Stimulated activated CD4-positive, alpha-beta T cell treated with anti-CD3 and anti-CD28 coated beads, Interleukin-2, amount 100 ng/mL, for 4 hours (primary cell): Measurements from ENCODE around the gene LCN9.
"Not testable (repeated sequence)": the region's sequence is repeated elsewhere in the genome, so short reads cannot be mapped to it uniquely, and the experiment has no call there.

ENCODE experiments used
- DNase-seq: peaks from one replicate; pipeline ENCODE4 v3.0.0-alpha.2; 2020; ENCODE audit warnings: low read depth

LCN9 gene

DNA sequence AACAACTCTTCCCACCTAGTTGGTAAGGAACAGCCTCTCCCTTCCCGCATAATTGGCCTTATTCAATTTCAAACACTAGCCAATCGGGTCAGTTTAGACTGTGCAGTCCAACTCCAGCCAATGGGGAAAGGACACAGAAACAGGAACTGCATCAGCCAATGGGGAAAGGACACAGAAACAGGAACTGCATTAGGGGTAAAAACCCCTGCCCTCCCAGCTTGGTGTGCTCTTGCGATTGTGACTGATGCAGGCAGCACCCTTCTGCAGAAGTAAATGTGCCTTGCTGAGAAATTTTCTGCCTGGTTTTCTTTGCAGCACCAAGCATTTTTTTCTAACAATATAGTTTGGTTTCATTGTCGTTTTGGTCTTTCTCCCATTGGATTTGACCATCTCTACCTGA, 15.2 kb upstream of the LCN9 start:
- no peak for DNase-seq

DNA sequence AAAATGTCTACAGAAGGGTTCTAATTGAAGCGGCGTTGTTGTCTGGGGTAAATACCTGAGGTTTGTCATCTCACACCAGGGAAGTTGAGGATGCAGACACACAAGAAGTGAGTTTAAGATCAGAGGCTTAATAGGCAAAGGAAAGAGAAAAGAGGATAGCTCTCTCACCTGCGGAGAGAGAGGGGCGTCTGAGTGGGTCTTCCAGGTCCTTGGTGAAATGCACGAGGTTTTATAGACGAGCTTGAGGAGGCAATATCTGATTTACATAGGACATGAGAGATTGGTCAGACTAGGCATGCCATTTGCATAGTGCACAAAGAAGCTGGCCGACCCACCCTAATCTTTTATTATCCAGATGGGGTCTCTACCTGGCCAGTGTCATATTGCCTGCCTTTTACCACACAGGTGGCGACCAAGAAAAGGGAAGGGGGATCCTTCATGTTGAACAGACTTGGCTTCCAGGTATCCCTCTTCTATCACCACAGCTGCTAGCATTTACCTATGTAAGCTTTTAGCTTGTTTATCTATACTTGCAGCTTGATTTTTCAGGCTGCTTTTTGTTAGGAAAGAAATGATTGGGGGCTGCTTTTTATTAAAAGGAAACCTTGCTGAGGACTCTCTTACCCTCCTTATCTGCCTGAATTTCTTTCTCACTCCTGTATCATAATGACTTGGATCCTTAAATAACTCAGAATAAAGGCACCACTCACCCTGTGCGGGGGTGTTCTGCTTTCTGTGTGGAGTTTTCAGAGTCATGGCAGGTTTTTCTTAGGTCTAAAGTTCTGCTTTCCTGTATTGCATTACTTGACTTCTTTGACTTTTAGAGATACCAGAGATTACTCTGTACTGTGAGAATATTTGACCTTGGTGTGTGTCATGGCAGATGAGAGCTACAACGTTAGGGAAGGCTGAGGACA, 14.4 kb upstream of the LCN9 start:
- no peak for DNase-seq

DNA sequence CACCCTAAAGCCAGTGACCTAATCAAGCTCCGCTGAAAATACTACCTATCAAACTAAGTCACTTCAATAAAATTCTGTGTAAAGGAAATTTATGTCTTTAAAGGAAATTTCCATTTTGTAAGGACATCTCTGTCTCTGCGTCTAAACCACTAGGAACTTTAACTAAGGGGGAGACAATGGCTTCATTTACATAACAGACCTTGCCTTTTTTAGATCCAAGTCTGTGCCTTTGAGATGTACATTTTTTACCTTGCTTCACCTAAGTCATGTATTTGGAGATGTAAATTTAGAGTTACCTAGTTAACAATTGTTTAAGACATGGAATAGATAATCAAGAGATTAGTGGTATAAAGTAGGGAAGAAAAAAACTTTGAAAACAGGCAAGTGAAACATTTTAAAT, 13.6 kb upstream of the LCN9 start:
- no peak for DNase-seq

DNA sequence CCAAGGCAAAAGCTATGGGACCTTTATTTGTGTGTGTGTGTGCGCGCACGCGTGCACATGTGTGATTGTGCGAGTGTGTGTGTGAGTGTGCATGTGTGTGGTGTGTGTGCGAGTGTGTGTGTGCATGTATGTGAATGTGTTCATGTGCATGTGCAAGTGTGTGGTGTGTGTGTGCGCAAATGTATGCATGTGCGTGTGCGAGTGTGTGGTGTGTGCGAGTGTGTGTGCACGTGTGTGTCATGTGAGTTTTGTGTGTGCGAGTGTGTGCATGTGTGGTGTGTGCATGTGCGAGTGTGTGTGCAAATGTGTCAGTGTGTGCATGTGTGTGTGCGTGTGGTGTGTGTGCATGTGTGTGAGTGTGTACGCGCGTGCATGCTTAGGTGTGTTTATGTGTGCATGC, 12.7 kb upstream of the LCN9 start:
- no peak for DNase-seq

DNA sequence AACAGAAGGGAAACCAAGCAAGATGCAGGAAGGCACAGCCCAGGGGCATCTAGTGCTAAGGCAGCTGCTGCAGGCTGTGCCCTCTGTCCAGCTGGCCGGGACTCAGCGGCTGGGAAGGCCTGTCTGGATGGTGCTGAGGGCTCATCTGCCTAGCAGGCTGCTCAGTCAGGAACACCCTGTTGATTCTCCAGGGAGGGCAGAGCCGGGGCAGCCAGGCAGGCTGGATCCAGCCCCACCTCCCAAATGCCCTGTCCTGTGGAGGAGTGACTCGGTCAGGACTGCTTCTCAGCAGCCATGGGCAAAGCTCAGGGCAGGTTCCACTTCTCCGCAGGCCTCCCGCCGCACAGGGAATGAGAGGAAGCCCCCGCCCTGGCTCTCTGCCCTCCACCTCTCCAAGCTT, 7.8 kb upstream of the LCN9 start:
- no peak for DNase-seq

DNA sequence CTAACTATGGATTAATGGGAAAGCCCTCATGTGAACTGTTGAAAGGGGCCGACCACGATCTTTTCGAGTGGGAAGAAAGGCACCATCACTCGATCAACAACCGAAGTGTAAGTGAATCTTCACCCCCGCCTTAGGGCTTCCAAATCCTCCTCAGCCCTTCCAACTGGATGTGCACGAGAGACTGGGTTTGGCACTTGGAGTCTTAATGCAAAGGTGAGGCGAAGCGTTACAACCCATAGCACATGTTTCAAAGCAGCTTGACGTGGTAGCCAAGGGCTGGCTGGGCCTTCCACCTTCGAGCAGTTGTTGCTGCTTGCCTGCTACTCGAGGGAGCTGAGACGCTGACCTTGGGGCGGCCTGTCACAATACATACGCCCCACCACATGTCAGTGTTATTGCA, 5.7 kb upstream of the LCN9 start:
- DNase-seq, result no peak

DNA sequence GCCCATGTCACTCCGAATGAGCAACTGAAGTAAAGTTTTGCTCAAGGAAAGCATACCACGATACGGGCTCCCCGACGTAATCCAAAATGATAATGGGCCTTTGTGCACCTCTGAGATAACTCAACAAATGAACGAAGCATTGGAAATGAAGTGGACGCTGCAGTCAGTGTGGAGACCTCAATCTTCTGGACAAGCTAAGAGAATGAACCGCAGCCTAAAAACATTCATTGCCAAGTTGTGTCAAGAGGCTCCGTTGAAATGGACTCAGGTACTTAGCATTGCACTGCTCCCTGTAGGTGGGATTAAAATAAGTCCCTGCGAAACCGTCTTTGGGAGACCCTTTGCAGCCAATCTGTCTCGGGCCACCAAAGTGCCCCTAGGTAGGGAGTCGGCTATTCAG, 3.9 kb upstream of the LCN9 start:
- no peak for DNase-seq

DNA sequence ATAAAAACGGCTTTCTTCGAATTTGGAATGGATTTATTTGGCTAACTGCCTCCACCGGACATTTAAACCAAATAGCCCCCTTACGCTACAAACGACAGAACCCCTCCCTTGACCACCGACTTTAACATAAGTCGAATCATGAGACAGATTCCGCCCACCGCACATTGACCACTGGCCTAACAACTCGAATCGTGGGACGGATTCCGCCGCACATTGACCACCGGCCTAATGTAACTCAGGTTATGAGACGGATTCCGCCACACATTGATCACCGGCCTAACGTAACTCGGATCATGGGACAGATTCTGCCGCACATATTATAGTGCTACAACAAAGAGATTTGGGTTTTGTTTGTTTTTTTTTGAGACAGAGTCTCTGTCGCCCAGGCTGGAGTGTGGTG, 2.7 kb upstream of the LCN9 start:
- no peak for DNase-seq

DNA sequence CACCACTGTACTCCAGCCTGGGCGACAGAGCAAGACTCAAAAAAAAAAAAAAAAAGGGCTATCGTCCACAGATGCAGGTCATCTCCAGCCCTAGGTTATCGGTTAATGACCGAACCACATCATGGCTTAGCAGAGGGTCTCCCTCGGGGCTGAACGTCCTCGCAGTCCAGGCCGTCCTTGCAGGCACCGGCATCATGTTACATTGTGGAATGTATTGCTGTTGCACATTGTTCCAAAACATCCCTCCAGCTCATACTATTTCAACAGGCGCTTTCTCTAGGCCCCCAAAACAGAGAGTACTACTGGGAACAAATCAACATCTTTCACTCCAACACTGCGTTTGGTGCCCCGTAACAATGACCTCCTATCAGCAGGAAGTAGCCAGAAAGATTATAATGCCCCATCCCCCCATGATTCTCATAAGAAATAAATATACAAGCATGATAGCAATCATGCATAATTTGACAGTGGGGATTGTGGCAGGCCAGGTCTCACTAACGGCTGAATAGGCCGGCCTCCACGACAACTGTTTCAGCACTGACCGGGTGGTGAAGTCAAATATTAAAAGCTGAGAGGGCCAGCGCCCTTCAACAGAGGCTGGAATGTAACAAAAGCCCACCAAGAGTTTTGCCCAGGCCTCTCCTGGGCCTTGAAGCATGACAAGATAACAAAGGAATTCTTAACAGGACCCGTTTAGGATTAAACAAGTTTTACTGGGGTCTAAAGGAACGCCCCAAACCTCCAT, 1.1 kb upstream of the LCN9 start:
- DNase-seq, result no peak

DNA sequence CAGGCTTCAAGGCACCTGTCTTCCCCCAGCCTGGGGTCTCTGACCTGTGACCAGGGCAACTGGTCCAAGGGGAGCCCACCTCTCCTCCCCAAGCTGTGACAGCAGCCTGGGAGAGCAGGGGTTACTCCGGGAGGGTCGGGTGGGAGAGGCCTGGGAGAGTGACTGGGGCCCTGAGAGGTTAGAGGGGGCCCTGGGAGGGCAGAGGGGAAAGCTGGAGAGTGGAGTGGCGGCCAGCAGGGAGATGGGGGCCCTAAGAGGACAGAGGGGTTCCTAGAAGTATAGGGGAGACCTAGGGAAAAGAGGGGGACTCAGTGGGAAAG, 302 bp downstream of the LCN9 start:
- DNase-seq, result no peak

DNA sequence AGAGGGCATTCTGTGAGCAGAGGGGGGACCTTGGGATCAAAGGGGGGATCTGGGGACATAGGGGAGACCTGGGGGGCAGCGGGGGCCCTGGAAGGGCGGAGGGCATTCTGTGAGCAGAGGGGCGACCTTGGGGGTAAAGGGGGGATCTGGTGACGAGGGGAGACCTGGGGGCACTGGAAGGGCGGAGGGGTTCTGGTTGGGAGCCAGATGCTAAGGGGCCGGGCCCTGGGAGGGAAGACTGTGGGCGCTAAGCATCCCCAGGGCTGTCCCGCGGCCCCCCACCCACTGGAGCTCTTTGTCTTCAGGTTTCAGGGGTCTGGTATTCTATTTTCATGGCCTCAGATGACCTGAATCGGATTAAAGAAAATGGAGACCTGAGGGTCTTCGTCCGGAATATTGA, 748 bp downstream of the LCN9 start:
- DNase-seq, result no peak

DNA sequence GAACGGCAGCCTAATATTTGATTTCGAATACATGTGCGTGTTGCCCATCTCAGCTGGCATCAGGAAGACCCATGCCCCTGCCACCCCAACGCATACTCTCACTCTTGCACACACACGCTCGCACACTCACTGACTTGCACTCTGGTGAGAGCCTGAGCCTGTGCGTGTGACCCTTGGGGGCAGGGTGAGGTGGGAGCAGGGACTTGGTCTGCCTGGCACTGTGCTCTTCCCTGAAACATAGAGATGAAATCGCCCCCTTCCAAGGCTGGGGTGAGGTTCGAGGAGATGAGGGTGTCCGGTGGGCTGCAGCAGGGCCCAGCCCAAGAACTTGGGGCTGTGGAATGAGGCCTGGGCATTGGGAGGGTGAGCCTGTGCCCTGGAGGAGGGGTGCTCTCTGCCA, 1.2 kb downstream of the LCN9 start:
- DNase-seq, result no peak

DNA sequence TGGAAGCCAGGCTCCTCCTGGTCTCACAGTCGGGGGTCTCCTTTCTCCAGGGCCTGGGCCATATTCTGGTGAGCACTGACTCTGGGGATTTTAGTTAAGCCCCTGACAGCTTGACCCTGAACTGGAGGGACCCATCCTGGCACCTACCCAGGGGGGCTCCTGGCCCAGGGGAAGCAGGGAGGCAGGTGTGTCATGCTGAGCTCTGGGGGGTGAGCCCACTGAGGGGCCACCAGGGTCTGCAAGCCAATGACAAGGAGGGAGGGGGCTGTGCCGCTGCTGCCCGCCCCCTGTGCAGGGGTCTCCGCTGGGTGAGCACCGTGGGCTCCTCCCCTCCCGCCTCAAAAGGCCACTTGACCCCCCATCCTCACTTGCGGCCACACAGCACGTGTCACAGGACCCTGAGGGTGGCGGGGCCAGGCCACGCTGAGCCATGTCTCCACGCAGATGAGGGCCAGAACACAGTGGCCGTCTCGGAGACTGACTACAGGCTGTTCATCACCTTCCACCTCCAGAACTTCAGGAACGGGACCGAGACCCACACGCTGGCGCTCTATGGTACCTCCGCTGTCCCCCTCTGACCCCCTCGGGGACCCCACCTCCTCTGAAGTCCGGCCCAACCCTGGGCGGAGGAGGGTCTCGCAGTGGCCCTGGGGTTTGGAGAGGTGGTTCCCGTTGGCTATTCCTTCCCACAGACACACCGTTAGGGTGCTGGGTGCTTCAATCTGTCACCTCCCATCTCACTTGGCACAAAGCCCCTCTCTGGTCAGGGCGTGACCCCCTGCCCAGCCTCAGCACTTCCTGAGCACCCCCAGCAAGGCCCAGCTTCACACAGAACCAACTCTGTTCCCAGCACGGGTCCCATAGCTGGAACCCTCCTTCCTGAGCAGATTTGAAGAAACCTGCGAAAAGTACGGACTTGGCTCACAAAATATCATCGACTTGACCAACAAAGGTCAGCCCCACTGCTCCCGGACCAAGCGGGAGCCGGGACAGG, 2.0 kb downstream of the LCN9 start:
- DNase-seq, result no peak

DNA sequence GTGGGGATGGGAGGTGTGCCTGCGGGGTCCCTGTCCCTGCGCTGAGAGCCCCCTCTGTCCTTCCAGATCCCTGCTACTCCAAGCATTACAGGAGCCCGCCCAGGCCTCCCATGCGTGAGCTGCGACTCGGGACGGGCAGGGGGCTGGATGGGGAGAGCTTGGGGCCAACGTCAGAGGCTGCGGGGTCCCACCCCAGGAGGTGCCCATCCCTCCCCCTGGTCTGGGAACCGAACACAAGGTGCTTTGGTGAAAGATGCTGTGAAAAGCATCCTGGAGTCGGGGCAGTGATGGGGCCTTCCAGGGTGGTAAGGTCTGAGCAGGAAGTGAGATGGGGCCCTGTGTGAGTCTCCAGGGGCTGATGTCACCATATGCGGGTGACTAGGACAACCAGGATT, 2.7 kb downstream of the LCN9 start:
- DNase-seq, result no peak

DNA sequence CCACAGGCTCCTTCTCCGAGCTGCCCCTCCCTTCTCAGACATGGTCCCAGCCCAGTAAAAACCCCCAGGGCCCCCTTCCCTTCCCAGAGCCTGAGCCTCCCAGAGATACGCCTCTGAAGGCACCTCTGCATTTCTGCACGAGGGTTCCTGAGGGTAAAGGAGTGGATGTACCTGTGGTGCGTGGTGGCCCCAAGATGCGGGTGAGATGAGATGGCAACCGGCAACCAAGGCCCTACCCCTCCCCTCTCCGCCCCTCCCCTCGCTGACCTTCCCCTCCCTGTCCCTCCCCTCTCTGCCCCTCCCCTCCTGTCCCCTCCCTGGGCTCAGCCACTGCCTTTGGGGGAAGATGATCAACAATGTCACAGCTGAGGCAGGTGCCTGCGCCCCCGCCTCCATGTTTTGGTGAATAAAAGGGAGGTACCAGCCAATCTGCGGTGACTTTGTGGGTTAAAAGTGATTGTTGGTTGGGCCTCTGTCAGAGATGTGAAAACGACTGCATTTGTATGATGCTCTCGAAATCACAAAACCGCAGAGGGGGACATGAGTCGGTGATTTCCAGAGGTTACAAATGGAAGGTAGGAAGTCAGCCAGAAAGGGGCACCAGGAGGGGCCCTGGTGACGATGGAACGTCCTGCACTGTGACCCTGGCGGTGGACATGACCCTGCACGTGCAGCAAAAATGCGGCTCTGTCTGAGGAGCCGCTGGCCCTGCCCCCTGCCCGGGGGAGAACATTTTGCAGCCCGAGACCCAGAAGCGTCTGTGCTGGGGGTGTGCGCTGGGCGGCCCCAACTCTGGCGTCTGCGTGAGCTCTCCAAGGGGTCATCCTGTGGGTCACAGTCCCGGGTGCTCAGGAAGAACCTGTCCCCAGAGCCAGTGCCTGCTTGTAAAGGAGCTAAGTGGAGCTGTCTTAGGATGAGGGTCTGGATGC, 3.7 kb downstream of the LCN9 start:
- DNase-seq, result no peak

DNA sequence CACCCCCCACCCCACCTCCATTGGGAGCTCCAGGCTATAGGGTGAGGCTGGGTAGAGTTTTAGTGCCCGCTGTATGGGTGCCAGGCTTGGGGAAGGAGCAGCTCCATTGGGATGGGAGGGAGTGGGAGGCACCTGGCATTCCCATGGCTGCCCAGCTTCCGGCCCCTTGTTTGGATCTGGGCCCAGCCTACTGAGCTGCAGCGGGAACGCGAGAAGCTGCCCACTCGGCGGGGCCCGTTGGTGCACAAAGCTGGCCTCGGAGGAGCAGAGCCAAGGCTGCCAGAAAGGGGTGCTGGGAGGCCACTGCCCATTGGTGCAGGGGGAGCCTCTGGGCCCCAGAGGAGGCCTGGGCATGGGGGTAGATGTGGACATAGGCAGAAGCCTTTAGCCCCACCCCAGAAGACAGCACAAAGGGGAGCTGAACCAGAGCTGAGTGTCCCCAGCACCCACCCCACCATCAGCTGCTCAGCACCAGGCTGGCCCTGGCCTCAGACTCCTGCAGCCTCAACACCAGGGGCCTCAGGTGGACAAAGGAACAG, 4.4 kb downstream of the LCN9 start:
- no peak for DNase-seq

DNA sequence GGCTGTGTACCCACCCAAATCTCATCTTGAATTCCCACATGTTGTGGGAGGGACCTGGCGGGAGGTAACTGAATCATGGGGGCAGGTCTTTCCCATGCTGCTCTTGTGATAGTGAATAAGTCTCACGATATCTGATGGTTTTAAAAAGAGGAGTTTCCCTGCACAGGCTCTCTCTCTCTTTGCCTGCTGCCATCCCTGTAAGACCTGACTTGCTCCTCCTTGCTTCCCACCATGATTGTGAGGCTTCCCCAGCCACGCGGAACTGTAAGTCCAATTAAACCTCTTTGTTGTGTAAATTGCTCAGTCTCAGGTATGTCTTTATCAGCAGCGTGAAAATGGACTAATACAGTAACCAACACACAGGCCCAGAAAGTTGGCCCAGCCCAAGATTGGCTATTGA, 5.9 kb downstream of the LCN9 start:
- DNase-seq, result not testable (repeated sequence)

DNA sequence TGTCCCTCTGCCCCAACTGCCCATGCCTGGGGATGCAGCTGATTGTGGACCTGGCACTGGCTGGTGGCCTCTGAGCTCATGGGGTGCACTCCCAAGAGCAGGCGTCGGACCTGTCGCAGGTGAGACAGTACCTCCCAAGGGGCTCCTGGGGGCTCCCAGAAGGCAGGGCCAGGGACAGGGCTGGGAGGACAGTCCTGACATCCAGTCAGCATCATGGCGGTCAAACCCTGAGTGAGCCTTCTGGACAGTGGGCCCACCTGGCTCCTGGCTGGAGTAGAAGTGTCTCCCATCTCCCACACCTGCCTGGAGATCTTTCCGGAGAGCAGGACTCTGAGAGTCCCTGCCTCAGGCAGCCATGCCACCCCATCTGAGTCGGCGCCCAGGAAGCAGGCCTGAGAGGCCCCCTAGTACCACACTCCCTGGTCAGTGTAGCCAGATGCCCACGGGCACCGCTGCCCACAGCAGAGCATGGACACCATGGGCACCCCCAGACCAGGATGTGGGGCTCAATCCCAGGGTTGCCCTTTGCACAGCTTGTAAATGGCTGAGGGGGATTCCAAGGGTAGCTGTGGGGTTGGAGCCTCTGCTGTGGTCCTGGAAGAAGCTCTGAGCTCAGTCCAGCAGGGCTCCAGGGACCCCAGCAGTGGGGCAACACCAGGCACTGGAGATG, 6.6 kb downstream of the LCN9 start:
- DNase-seq, result no peak

DNA sequence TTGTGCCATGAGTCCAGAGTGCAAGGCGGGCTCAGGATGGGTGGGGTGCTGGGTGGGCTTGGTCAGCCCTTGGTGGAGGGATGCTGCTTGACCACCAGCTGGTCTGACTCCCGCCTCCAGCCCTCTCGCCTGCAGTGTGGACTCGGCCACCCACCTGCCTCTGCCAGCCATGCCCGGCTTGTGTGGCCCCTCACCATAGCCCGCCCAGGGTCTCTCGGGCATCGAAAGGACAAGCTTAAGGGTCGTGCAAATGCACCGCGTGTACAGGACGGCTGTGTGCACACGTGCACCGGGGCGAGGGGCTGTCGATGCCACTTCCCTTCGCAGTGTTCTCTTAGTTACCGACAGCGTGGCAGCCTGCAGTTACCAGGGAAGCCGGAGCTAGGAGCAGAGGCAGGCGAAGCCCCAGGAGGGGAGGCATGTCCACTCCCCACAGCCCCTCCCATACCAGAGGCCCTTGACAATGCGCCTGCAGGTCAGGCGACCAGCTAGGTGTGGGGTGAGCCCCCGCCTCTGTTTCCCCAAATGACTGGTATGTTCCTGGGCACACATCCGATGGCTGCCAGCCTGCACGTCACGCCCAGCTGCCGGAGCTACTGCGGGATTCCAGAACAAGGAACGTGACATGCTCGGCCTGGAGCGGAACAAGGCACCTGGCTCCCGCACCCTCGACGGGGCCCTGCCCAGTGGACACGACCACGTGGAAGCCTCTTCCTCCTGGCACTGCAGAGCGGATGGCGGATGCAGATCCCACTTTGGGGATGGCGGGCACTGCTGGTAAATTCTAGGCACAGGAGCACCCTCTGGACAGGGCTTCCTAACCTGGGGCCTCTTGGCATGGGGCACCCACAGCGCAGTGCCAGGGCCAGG, 7.8 kb downstream of the LCN9 start:
- DNase-seq, result no peak
